Type B pancreatic cell (in vitro differentiated cells): Measurements from ENCODE around the gene ARCN1. TPM values are rescaled to one million over a fixed set of nuclear protein-coding genes. Genes with fewer than 3 reads are reported as not detected.

Experiments
- DNase-seq: peaks from one replicate; pipeline ENCODE4 v3.0.0; 2021; ENCODE audit warnings: mixed read lengths; ENCODE audit not compliant: unreplicated experiment; ENCODE audit errors: extremely low spot score
- H3K27ac Mint-ChIP-seq: 2 replicates; pipeline ENCODE4 v1.8.0; 2021; ENCODE audit warnings: mild to moderate bottlenecking, mixed read lengths
- H3K27me3 Mint-ChIP-seq: 2 replicates; pipeline ENCODE4 v1.8.0; 2021; ENCODE audit warnings: mixed read lengths
- H3K36me3 Mint-ChIP-seq: 2 replicates; pipeline ENCODE4 v1.8.0; 2021; ENCODE audit warnings: mixed read lengths
- H3K4me1 Mint-ChIP-seq: one replicate; pipeline ENCODE4 v1.8.0; 2021; ENCODE audit warnings: mixed read lengths; ENCODE audit not compliant: unreplicated experiment
- H3K4me3 Mint-ChIP-seq: 2 replicates; pipeline ENCODE4 v1.8.0; 2021; ENCODE audit warnings: mild to moderate bottlenecking, mixed read lengths
- H3K9me3 Mint-ChIP-seq: 2 replicates; pipeline ENCODE4 v1.8.0; 2021; ENCODE audit warnings: mixed read lengths
- microRNA-seq: library from miRNA; unstranded; fragments of <30 nt; microRNA quantifications from one replicate; pipeline ENCODE4, GENCODE V29; 2020
- total RNA-seq: library from RNA; stranded (reverse); gene quantifications from 2 replicates; pipeline ENCODE4 v1.2.1, GENCODE V29; 2021; ENCODE audit warnings: low replicate concordance
- TF ChIP-seq, protein P1 (sequence below): fragments of 200-600 bp; sonication (generic); conservative IDR thresholded peaks from 2 replicates; pipeline ENCODE4 v1.5.0; 2021; ENCODE audit warnings: antibody characterized with exemption, mild to moderate bottlenecking

ARCN1 gene
- total RNA-seq, 1 donor from 2014 or later: 139 TPM

DNA sequence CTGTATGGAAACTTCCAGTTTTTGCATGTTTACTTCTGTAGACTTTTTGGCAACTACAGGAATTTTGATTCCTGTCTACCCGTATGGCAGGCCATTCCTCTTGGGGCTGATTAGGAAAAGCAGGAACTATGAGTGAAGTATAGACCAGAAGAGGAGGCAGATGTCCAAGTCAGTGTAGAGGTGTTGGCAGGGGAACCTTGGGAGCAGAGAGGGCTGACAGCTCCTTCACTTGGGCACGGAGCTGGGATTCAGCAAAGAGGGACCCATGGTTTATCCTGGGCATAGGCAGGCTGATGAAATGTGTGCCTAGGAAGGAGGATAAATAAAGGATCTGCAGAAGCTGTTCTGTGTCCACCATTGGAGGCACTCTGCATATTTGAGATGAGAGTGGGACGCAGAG lies 74.2 kb downstream of the ARCN1 start:
- H3K4me1 Mint-ChIP-seq: no peaks in the 10 kb centered on the region
- H3K9me3 Mint-ChIP-seq: no peaks in the 10 kb centered on the region
- no peak overlapping the region for H3K4me3 Mint-ChIP-seq
- H3K27me3 Mint-ChIP-seq: no peaks in the 10 kb centered on the region
- peaks cover 22% of the 10 kb centered on the region for H3K36me3 Mint-ChIP-seq
- TF ChIP-seq, protein P1, sequence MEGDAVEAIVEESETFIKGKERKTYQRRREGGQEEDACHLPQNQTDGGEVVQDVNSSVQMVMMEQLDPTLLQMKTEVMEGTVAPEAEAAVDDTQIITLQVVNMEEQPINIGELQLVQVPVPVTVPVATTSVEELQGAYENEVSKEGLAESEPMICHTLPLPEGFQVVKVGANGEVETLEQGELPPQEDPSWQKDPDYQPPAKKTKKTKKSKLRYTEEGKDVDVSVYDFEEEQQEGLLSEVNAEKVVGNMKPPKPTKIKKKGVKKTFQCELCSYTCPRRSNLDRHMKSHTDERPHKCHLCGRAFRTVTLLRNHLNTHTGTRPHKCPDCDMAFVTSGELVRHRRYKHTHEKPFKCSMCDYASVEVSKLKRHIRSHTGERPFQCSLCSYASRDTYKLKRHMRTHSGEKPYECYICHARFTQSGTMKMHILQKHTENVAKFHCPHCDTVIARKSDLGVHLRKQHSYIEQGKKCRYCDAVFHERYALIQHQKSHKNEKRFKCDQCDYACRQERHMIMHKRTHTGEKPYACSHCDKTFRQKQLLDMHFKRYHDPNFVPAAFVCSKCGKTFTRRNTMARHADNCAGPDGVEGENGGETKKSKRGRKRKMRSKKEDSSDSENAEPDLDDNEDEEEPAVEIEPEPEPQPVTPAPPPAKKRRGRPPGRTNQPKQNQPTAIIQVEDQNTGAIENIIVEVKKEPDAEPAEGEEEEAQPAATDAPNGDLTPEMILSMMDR: no peak
- DNase-seq: no peak
- no peak overlapping the region for H3K27ac Mint-ChIP-seq

DNA sequence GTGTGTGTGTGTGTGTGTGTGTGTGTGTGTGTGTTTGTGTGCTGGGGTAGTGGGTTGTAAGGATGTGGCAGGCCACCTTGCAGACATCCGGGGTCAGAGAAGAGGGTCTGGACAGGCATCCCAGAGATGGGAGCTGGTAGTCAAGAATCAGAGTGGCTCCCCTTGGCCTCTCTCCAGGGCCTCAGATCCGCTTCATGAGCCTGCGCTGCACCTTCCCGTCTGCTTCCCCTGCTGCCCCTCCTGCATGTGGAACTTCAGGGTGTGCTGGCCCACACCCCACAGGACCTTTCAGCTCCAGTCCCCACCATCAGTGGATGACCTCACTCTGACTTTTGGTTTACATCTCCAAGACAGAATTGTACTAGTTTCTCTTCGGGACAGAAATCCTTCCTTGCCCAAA lies 76.1 kb downstream of the ARCN1 start:
- TF ChIP-seq, protein P1: no peak
- no peak for DNase-seq
- Mint-ChIP-seq H3K27ac (no peak overlapping the region), H3K4me1 (no peaks in the 10 kb centered on the region), H3K27me3 (no peaks in the 10 kb centered on the region), H3K9me3 (no peaks in the 10 kb centered on the region), H3K36me3 (peaks cover 22% of the 10 kb centered on the region), H3K4me3 (no peak overlapping the region)

DNA sequence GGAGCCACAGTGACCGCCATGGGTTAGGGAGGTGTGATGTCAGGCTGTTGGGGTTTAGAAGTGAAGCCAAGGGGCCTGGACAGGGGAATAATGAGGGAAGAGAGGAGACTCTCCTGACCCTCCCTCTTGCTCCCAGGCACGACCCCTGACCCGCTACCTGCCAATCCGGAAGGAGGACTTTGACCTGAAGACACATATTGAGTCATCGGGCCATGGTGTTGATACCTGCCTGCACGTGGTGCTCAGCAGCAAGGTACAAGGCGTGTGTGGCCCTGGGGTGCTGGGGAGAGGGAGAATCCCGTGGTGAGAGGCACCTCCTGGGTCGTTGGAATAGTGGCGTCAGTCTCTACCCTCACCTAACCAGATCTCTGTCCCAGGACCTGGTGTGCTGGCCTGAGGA lies 77.7 kb downstream of the ARCN1 start:
- Mint-ChIP-seq H3K4me1 (no peaks in the 10 kb centered on the region), H3K9me3 (no peaks in the 10 kb centered on the region), H3K27me3 (no peaks in the 10 kb centered on the region), H3K27ac (no peak overlapping the region), H3K4me3 (no peak overlapping the region), H3K36me3 (peaks cover 22% of the 10 kb centered on the region)
- TF ChIP-seq, protein P1: no peak
- no peak for DNase-seq

DNA sequence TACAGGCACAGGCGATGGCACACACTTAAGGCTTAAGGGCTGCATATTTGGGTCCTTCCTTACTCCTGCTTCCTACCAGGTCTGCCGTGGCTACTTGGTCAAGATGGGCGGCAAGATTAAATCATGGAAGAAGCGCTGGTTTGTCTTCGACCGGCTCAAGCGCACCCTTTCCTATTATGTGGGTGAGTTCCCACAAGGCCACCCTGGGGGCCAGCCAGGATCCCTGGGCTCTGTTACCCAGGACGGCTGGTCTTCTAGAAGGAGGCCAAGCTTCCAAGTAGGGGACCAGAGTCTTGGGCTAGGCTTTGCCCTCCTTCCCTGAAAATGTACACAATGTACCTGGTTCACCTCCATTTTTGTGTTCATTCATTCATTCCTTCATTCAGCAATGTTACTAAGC lies 78.2 kb downstream of the ARCN1 start:
- DNase-seq: no peak
- TF ChIP-seq, protein P1: no peak
- Mint-ChIP-seq H3K4me3 (no peak overlapping the region), H3K27ac (no peak overlapping the region), H3K9me3 (no peaks in the 10 kb centered on the region), H3K36me3 (peaks cover 22% of the 10 kb centered on the region), H3K27me3 (no peaks in the 10 kb centered on the region), H3K4me1 (no peaks in the 10 kb centered on the region)

DNA sequence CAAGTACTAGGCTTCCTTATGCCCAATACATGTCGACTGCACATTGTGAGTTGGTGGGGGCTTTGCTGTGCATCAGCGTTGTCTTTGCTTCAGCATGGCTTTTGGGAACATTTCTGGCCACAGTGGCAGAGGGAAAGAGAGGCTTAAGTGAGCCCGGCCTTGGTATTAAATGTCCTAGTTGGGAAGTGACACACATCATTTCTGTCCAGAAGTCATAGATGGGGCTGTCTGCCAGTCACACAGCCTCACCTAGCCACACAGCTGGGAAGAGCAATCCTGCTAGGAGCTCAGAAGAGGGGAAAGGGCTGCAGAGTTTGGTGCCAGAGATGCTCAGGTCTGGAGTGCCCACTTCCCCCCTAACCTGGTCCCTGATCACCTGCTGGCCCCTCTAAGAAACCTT lies 79.6 kb downstream of the ARCN1 start:
- Mint-ChIP-seq H3K4me1 (no peaks in the 10 kb centered on the region), H3K36me3 (peaks cover 16% of the 10 kb centered on the region), H3K27ac (no peak overlapping the region), H3K9me3 (no peaks in the 10 kb centered on the region), H3K27me3 (no peaks in the 10 kb centered on the region), H3K4me3 (no peak overlapping the region)
- TF ChIP-seq, protein P1: no peak
- no peak for DNase-seq

Small RNA genes within 50 kb of the gene (microRNA-seq; reads per million reads assigned to microRNA genes)
- not detected for gene MIR6716

Other genes starting within 250 kb of the ARCN1 start
- gene CD3D, start 229.7 kb upstream of the ARCN1 start, total RNA-seq: not detected in 2 replicates
- gene CD3G, start 228.1 kb upstream of the ARCN1 start, total RNA-seq: 0.21 TPM in 1 of 2 replicates, not detected in the other
- 42.5 and 43.6 TPM in 2 replicates for gene UBE4A, start 212.8 kb upstream of the ARCN1 start, total RNA-seq
- 207 and 263 TPM in 2 replicates for gene ATP5MG, start 170.8 kb upstream of the ARCN1 start, total RNA-seq
- gene KMT2A, start 135.9 kb upstream of the ARCN1 start, total RNA-seq: 45.5 and 71.1 TPM in 2 replicates
- gene TTC36, start 44.9 kb upstream of the ARCN1 start, total RNA-seq: 1.6 and 1.8 TPM in 2 replicates
- 35.8 and 47.3 TPM in 2 replicates for gene TMEM25, start 41.2 kb upstream of the ARCN1 start, total RNA-seq
- 18.9 and 28.7 TPM in 2 replicates for gene IFT46, start 6.5 kb upstream of the ARCN1 start, total RNA-seq
- gene PHLDB1, start 35.2 kb downstream of the ARCN1 start, total RNA-seq: 21.2 and 63.1 TPM in 2 replicates
- 0.33 and 0.41 TPM in 2 replicates for gene TREH, start 107.2 kb downstream of the ARCN1 start, total RNA-seq
- 146 and 183 TPM in 2 replicates for gene DDX6, start 218.8 kb downstream of the ARCN1 start, total RNA-seq